ENCODE results near the gene ZFP91.

The ZFP91 gene

DNA sequence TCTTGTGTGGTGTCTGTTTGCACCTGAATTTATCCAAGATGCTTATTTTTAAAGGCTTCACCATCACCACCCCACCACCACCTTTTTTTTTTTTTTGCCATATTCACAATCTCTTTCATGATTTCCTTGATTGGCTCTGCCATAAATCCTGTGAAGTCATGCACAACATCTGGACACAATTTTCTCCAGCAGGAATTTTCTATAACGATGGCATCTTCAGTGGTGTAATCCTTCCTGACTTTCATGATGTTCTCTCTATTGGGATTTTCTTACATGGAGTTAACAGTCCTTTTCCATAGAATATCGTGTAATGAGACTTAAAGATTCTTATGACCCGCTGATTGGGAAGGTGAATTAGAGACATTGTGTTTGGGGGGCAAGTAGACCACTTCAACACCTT, 17.8 kb downstream of the ZFP91 start:
- Histone ChIP-seq H3K27me3 (no peaks in the 10 kb centered on the region), H3K4me2 (peak overlapping the region in 1 of 11 experiments; percentile 43; a peak in 3 of 22 replicates), H3K36me3 (peaks cover 30 to 100% (median 81%) of the 10 kb centered on the region in 11 experiments), H3K4me1 (peaks cover 0 to 23% (median 9%) of the 10 kb centered on the region in 10 experiments; a peak in 8 of 20 replicates), H3K9me3 (replicated peaks in 1 of 11) (peaks cover 0 to 5% (median 0%) of the 10 kb centered on the region in 11 experiments; a peak in 2 of 22 replicates), H3K27ac (no peak overlapping the region), H4K20me1 (peaks cover 45 to 100% (median 99%) of the 10 kb centered on the region in 11 experiments; a peak in 21 of 22 replicates), H3K9ac (no peak overlapping the region), H3K4me3 (no peak overlapping the region)
- no peak for TF ChIP-seq Cebpa-rat (IDR thresholded peaks at IDR 0.05)

DNA sequence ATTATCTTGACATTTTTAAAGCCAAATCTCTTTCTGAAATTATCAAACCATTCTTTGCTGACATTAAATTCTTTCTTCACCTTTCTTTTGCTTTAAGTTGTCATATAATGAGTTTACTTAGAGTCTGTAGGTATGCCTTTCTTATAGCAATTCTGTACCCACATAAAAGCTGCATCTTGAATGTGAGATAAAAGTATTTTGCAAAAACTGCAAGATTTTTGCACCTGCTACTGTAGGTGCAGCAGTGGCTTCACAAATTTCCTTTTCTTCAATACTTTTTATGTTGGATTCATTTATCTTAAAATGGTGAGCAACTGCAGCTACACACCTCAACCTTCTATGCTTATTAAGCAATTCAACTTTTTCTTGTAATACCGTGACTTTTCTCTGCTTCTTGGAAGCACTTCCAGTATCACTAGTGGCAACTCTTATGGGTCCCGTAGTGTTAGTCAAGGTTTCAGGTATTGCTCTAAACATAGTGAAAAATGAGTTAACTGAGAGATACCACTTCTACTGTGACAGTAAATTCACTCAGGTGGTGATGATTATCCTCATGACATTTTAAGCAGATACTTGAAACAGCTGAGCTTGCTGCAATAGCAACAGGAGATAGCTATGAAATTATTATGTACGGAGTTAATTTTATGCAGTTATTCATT, 18.8 kb downstream of the ZFP91 start:
- H3K9ac ChIP-seq = no peak overlapping the region
- peaks cover 30 to 100% (median 81%) of the 10 kb centered on the region in 11 experiments for H3K36me3 ChIP-seq
- peaks cover 40 to 100% (median 97%) of the 10 kb centered on the region in 11 experiments; a peak in 21 of 22 replicates for H4K20me1 ChIP-seq
- no peak overlapping the region for H3K27ac ChIP-seq
- no peak for TF ChIP-seq Cebpa-rat (IDR thresholded peaks at IDR 0.05)
- H3K4me1 ChIP-seq = peaks cover 0 to 23% (median 9%) of the 10 kb centered on the region in 10 experiments; a peak in 8 of 20 replicates
- H3K27me3 ChIP-seq = no peaks in the 10 kb centered on the region
- H3K4me3 ChIP-seq = no peak overlapping the region
- no peak overlapping the region for H3K4me2 ChIP-seq
- H3K9me3 ChIP-seq (replicated peaks in 1 of 11) = peaks cover 0 to 10% (median under 1%) of the 10 kb centered on the region in 11 experiments; a peak in 5 of 22 replicates

DNA sequence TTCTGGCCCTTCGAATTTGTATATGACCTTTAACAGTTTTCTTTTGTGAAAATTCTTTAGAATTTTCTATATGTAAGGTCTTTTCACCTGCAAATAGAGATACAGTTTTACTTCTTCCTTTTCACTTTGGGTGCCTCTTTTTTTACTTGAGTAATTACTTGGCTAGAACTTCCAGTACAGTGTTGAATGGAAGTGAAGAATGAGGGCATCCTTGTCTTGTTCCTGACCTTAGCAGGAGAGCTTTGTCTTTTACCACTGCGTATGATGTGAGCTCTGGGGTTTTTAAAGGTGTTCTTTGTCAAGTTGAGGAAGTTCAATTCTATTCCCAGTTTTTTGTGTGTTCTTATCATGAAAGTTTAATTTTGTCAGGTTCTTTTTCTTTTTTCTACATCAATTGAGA, 21.6 kb downstream of the ZFP91 start:
- no peak overlapping the region for H3K27ac ChIP-seq
- no peak overlapping the region for H3K4me2 ChIP-seq

DNA sequence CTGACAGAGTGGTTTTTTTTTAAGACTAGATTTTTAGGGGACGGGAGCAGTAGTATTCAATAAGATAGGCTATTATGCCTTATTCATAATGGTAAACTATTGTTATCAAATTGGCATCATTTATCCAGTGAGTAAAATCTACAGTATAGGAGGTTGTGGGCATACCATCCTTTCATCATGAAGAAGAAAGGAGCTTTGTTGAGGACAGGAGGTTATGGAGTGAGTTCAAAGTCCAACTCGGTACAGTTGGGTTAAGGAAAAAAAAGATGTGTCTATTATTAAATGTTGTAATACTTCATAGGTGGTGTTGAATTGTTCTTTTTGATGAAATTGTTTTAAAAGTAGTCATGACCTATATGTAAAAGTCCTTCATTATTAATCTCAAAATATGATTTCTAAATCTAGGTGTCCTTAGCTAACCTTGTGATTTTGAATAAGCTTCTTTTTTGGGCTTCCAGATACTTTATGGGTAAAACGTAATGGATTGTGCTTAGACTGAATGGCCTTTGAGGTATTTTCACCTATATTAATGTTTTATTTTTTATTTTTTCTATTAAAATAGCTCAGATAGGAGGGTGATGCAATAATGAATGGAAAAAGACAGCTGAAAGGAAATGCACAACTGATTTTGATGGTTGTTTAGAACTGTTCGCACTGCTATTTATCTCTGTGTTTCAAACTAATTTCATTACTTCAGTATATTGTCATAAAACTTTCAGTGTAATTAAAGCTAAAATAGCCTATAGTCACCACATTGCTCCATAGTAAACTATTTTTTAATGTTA, 28.3 kb downstream of the ZFP91 start:
- no peaks in the 10 kb centered on the region for H3K27me3 ChIP-seq
- H3K9ac ChIP-seq = no peak overlapping the region
- no peak for TF ChIP-seq Cebpa-rat (IDR thresholded peaks at IDR 0.05)
- peaks cover 0 to 50% (median 0%) of the 10 kb centered on the region in 10 experiments; a peak in 5 of 20 replicates for H3K4me1 ChIP-seq
- H3K36me3 ChIP-seq = peaks cover 44 to 85% (median 63%) of the 10 kb centered on the region in 11 experiments
- peaks cover 0 to 14% (median 7%) of the 10 kb centered on the region in 11 experiments; a peak in 5 of 22 replicates for H3K9me3 ChIP-seq (replicated peaks in 1 of 11)
- no peak overlapping the region for H3K4me3 ChIP-seq
- peaks cover 33 to 84% (median 70%) of the 10 kb centered on the region in 11 experiments; a peak in 21 of 22 replicates for H4K20me1 ChIP-seq
- H3K27ac ChIP-seq = no peak overlapping the region
- no peak overlapping the region for H3K4me2 ChIP-seq

More for the DNA sequence above, 21.6 kb downstream of the ZFP91 start:
- no peak overlapping the region for H3K9ac ChIP-seq
- H3K4me3 ChIP-seq = no peak overlapping the region
- H3K36me3 ChIP-seq = peaks cover 34 to 96% (median 81%) of the 10 kb centered on the region in 11 experiments; a peak in 21 of 22 replicates
- TF ChIP-seq Cebpa-rat (IDR thresholded peaks at IDR 0.05) = no peak
- peaks cover 42 to 100% (median 97%) of the 10 kb centered on the region in 11 experiments; a peak in 21 of 22 replicates for H4K20me1 ChIP-seq
- peaks cover 0 to 21% (median 6%) of the 10 kb centered on the region in 10 experiments; a peak in 12 of 20 replicates for H3K4me1 ChIP-seq
- no peaks in the 10 kb centered on the region for H3K27me3 ChIP-seq
- peaks cover 0 to 19% (median 11%) of the 10 kb centered on the region in 11 experiments; a peak in 7 of 22 replicates for H3K9me3 ChIP-seq (replicated peaks in 1 of 11)

DNA sequence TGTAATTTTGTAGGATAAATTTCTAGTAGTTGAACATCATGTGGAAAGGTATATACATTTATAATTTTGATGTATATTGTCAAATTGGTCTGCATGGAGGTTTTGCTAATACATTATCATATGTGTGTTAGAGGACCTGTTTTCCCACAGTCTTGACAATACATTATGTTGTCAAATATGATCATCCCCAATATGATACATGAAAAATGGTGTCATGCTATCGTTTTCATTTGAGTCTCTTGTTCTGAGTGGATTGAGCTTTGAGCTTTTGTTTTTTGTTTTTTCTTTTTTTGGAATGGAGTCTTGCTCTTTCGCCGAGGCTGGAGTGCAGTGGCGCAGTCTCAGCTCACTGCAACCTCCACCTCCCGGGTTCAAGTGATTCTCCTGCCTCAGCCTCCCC, 29.5 kb downstream of the ZFP91 start:
- H3K9ac ChIP-seq = no peak overlapping the region
- no peak overlapping the region for H3K4me3 ChIP-seq
- TF ChIP-seq Cebpa-rat (IDR thresholded peaks at IDR 0.05) = no peak
- no peak overlapping the region for H3K27ac ChIP-seq
- peaks cover 24 to 71% (median 59%) of the 10 kb centered on the region in 11 experiments; a peak in 19 of 22 replicates for H4K20me1 ChIP-seq
- peaks cover 44 to 85% (median 63%) of the 10 kb centered on the region in 11 experiments for H3K36me3 ChIP-seq
- H3K27me3 ChIP-seq = no peaks in the 10 kb centered on the region
- H3K4me1 ChIP-seq = peaks cover 0 to 55% (median 0%) of the 10 kb centered on the region in 10 experiments; a peak in 5 of 20 replicates
- no peak overlapping the region for H3K4me2 ChIP-seq
- H3K9me3 ChIP-seq (replicated peaks in 1 of 11) = peaks cover 0 to 7% (median 0%) of the 10 kb centered on the region in 11 experiments; a peak in 2 of 22 replicates

DNA sequence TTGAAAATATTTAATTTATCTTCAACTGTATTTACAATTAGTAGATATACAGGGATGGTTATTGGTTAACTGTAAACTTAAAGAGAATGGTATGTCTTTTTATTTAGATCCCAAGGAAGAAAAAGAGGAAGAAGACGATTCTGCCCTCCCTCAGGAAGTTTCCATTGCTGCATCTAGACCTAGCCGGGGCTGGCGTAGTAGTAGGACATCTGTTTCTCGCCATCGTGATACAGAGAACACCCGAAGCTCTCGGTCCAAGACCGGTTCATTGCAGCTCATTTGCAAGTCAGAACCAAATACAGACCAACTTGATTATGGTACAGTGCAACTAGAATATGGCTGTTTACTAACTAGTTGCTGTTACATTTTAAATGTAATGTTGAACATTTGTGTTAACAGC, 30.9 kb downstream of the ZFP91 start:
- no peak for TF ChIP-seq Cebpa-rat (IDR thresholded peaks at IDR 0.05)
- H3K27me3 ChIP-seq = no peaks in the 10 kb centered on the region
- no peak overlapping the region for H3K4me3 ChIP-seq
- H3K27ac ChIP-seq = no peak overlapping the region
- H3K4me2 ChIP-seq = 0 out of 22 replicates have a peak overlapping the region, but pooled peaks of 1 of the 11 experiments have one; percentile 4
- peaks cover 0 to 55% (median 0%) of the 10 kb centered on the region in 10 experiments; a peak in 5 of 20 replicates for H3K4me1 ChIP-seq
- peaks cover 13 to 58% (median 45%) of the 10 kb centered on the region in 11 experiments; a peak in 18 of 22 replicates for H4K20me1 ChIP-seq
- peaks cover 51 to 85% (median 63%) of the 10 kb centered on the region in 11 experiments for H3K36me3 ChIP-seq
- H3K9me3 ChIP-seq (replicated peaks in 1 of 11) = no peaks in the 10 kb centered on the region
- H3K9ac ChIP-seq = no peak overlapping the region

DNA sequence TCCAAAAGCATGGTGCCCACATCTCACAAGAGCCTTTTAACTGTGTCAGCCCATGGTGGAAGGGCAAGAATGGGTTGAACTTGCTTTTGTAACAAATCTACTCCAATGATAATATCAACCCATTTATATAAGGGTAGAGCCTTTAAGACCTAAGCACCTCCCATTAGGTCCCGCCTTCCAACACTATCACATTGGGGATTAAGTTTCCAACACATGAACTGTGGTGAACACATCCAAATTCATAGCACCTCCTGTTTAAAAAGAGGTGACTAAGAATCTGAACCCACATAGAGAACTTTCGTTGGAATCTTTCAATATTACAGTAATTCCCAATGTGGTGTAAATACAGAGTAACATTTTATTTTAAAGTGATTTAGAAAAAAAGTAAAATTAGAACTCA, 34.4 kb downstream of the ZFP91 start:
- Histone ChIP-seq H3K4me3 (no peak overlapping the region), H3K36me3 (peaks cover 86 to 100% (median 93%) of the 10 kb centered on the region in 11 experiments), H3K27ac (no peak overlapping the region), H3K4me2 (no peak overlapping the region), H3K27me3 (no peaks in the 10 kb centered on the region), H3K9me3 (replicated peaks in 1 of 11) (no peaks in the 10 kb centered on the region), H4K20me1 (peaks cover 11 to 33% (median 20%) of the 10 kb centered on the region in 11 experiments; a peak in 15 of 22 replicates), H3K9ac (no peak overlapping the region), H3K4me1 (peaks cover 0 to 40% (median 9%) of the 10 kb centered on the region in 10 experiments; a peak in 11 of 20 replicates)
- no peak for TF ChIP-seq Cebpa-rat (IDR thresholded peaks at IDR 0.05)

DNA sequence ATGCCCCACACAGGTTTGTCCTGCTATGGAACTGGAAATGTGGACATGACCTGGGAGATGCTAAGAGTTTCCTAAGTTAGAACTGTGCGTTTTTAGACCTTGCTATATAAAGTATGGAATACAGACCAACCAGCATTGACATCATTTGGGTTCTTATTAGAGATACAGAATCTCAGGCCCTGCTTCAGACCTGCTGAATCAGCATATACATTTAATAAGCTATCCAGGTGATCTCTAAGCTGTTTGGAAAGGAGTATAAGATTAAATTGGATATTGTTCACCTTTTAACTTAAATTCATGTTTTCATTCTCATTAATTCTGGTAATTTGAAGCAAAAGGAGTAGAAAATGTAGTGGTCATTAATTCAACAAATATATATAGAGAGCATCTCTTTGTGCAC, 36.7 kb downstream of the ZFP91 start:
- Histone ChIP-seq H3K4me3 (no peak overlapping the region), H3K4me1 (peaks cover 0 to 21% (median 14%) of the 10 kb centered on the region in 10 experiments; a peak in 11 of 20 replicates), H3K36me3 (peaks cover 99 to 100% (median 100%) of the 10 kb centered on the region in 11 experiments), H3K27ac (no peak overlapping the region), H3K4me2 (no peak overlapping the region), H3K9me3 (replicated peaks in 1 of 11) (no peaks in the 10 kb centered on the region), H3K27me3 (no peaks in the 10 kb centered on the region), H3K9ac (no peak overlapping the region), H4K20me1 (peaks cover 0 to 13% (median 9%) of the 10 kb centered on the region in 11 experiments; a peak in 6 of 22 replicates)
- no peak for TF ChIP-seq Cebpa-rat (IDR thresholded peaks at IDR 0.05)

All from BLaER1 treated with 17β-estradiol and CSF1 and Interleukin-3, amounts not matched to agents 10 nM and 100 nM (cell line).